Loucy (cell line): ENCODE measurements around the gene PSMA6.

Experiments
- EZH2phosphoT487 ChIP-seq: fragments of 200-600 bp; IDR thresholded peaks from 2 replicates; pipeline ENCODE4 v1.6.1; 2018; ENCODE audit warnings: antibody characterized with exemption, mild to moderate bottlenecking, moderate library complexity, borderline replicate concordance
- TF ChIP-seq, protein P1 (sequence below): fragments of 200-600 bp; sonication (generic); conservative IDR thresholded peaks from 2 replicates; pipeline ENCODE4 v1.5.1; 2014; ENCODE audit warnings: mild to moderate bottlenecking, antibody characterized with exemption, low read length

DNA sequence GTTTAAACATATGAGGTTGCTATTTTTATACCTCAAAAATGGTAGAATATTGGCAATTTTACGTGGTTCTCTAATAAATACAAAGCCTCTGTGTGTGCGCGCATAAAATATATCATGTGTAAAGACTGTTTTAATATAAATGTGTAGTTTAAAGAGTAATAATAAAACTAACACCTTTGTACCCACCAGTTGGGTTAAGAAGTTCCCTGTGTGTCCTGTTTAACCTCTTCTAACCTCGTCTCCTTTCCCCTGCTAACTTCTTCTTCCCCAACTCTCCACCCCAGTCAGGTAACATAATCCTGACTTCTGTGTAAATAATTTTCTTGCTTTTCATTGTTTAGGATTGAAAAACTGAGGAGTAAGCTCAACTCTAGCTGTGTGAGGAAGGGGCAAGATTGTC lies 47.6 kb upstream of the PSMA6 start:
- TF ChIP-seq, protein P1, sequence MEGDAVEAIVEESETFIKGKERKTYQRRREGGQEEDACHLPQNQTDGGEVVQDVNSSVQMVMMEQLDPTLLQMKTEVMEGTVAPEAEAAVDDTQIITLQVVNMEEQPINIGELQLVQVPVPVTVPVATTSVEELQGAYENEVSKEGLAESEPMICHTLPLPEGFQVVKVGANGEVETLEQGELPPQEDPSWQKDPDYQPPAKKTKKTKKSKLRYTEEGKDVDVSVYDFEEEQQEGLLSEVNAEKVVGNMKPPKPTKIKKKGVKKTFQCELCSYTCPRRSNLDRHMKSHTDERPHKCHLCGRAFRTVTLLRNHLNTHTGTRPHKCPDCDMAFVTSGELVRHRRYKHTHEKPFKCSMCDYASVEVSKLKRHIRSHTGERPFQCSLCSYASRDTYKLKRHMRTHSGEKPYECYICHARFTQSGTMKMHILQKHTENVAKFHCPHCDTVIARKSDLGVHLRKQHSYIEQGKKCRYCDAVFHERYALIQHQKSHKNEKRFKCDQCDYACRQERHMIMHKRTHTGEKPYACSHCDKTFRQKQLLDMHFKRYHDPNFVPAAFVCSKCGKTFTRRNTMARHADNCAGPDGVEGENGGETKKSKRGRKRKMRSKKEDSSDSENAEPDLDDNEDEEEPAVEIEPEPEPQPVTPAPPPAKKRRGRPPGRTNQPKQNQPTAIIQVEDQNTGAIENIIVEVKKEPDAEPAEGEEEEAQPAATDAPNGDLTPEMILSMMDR: no peak
- no peak for TF ChIP-seq EZH2phosphoT487
